Fibroblast of skin of scalp (primary cell): ENCODE results near the gene C14orf39.
"Not testable (repeated sequence)": the region's sequence is repeated elsewhere in the genome, so short reads cannot be mapped to it uniquely, and the experiment has no call there.

Experiments used
- DNase-seq: peaks from one replicate; pipeline ENCODE4 v3.0.0-alpha.2; 2013

The C14orf39 gene

DNA sequence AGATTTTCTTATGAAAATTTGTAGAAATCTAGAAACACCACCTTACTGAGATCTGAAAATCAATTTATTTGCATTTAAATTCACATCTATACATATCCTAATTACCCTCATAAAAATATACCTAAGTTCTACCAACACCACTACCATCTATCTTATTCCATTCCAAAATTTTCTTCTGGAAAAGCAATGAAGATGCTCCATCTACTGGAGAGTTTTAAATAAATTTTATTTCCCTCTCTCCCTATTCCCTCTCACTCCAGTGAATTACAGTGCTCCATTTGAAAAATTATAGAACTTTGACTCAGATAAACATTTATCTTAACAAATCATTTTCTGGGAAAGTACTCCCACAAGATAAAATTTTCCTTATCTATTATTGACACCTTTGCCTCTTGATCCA lies 2.3 kb upstream of the C14orf39 start:
- DNase-seq = no peak

DNA sequence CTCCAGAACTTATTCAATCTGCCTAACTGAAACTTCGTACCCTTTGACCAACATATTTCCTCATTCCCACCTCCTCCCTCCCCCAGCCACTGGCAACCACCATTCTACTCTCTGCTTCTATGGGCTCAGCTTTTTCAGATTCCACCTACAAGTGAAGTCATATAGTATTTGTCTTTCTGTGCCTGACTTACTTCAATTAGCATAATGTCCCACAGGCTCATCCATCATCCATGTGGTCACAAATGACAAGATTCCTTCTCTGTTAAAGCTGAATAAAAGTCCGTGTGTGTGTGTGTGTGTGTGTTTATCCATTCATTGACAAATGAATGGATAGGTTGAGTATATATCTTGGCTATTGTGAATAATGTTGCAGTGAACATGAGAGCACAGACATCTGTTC lies 1.3 kb upstream of the C14orf39 start:
- no peak for DNase-seq

DNA sequence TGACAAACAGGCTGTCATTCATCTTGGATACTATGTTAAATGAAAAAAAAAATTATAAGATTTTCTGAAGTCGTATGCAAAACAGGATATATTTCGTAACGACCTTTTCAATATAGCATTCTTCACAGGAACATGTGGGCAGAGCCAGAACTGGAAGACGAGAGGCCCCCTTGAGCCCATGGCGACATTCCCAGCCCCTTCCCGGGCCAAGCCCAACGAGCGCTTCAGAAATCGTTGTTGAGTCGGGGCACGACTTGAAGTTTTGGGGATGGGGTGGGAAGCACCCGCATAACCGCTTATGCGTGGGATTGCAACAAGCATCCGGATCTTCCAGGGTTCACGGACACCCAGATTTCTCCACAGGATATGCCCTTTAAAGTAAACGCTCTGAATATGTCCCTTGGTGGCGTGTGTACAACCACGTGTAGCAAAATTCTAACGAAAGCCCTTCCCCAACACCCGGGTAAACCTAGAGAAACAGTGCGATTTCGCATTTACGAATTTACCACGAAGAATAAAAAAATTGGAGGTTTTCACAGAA lies 736 bp downstream of the C14orf39 start:
- no peak for DNase-seq

DNA sequence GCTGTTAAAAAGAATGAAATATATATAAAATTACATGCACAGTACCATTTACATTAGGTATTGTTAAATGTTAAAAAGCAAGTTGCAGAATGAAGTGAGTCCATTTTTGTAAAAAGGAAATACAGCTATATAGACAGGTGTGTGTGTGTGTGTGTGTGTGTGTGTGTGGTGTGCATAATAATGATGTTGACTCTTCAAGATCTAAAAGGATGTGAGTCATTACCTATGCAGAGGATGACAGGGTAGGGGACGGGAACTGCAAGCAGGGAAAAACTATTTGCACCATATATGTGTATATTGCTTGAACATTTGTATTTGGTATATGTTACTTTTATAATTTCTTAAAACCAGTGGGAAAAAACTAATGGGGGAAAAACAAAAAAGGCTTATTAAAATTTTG lies 3.1 kb downstream of the C14orf39 start:
- no peak for DNase-seq

DNA sequence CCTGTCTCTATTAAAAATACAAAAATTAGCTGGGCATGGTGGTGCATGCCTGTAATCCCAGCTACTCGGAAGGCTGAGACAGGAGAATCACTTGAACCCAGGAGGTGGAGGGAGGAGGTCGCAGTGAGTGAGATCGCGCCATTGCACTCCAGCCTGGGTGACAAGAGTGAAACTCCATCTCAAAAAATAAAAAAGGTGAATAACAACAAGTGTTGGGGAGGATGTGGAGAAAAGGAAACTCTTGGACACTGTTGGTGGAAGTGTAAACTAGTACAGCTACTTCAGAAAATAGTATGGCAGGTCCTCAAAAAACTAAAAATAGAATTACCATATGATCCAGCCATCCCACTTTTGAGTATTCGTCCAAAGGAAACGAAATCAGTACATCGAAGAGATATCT lies 5.6 kb downstream of the C14orf39 start:
- DNase-seq = not testable (repeated sequence)

DNA sequence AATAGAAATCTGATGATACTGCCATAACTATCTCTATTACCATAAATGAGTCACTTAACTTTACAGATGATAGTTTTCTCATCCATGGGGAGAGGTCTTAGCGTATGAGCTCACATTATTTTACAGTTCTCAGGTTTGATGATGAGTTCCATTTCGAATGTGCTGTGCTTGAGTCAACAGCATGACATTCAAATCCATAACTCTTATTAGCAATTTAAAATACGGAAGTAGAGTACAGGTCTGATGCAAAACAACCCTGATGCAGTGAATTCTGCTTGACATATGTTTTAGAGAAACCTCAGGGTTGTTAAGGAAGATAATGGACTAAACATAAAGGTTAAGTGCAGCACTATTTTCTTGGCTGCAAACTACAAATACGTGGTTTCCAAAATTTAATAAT lies 30.0 kb downstream of the C14orf39 start:
- no peak for DNase-seq

DNA sequence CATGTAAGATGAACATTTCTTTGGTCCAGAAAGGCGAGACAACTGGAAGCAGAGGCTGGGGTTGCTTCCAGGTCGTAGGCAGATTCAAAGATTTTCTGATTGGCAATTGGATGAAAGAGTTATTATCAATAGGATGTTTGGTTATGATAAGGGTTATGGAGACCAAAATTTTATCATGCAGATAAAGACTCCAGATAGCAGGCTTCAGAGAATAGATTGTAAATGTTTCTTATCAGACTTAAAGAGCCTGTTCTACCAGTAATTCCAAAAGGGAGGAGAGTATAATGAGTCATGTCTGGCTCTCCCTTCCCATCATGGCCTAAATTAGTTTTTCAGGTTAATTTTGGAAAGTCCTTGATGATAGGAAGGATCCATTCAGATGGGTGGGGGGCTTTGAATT lies 55.6 kb downstream of the C14orf39 start:
- no peak for DNase-seq

DNA sequence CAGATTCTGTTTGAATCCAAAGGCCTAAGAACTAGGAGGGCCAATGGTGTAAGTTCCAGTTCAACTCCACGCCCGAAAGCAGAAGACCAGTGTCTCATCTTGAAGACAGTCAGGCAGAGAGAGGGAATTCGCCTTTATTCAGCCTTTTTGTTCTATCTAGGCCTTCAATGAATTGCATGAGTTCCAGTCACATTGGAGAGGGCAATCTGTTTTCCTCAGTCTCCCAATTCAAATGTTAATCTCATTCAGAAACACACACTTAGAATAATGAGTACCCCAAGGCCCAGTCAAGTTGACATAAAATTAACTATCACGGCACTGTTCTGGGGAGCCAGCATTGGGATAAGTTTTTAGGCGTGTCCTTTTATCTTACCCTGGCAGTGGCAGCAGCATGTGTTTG lies 65.8 kb downstream of the C14orf39 start:
- DNase-seq = no peak

DNA sequence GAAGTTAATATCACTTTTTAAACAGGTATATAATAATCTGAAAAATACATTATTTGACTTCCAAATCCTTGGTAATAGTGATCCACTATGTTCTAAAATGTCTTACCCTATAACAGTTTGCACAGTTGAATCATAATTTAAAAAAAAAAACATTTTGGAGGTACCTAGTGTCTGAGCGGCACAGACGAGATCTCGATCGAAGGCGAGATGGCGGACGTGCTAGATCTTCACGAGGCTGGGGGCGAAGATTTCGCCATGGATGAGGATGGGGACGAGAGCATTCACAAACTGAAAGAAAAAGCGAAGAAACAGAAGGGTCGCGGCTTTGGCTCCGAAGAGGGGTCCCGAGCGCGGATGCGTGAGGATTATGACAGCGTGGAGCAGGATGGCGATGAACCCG lies 88.3 kb downstream of the C14orf39 start:
- not testable (repeated sequence) for DNase-seq

DNA sequence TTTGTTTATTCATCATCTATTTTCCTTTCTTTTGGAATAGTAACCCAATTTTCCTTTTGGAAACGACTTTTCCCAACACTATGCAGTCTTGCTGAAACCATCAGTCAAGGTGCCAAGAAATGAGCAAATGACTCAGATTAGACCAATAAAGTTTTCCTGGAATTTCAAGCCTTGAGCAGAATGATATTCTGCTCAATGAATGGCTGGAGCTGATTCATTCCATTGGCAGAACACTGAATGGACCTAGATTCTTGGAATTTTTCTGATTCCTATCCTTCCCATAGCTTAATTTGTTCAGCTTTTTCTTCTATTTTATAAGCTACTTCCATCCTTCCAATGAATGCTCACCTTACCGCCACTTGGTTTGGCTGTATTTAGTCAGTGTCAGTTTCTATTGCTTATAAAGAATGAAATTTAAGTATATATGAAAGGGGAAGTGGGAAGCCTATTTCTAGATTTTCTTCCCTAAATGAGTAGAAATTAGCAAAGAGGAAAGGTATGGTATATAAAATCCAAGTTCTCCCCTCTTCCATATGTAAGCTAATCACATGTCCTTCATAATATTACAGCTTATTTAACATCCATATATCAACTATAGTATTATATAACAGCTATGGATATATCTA lies 89.0 kb downstream of the C14orf39 start:
- DNase-seq = no peak
